ENCODE data around the gene KRTAP4-8. TPM values are rescaled to one million over a fixed set of nuclear protein-coding genes. Genes with fewer than 3 reads are reported as not detected.

Gene KRTAP4-8
- total and polyA plus RNA-seq, 2 of the 8 experiments (the other 6 are each of a cell fraction or from before 2014, with no cell fraction given), result not detected

DNA sequence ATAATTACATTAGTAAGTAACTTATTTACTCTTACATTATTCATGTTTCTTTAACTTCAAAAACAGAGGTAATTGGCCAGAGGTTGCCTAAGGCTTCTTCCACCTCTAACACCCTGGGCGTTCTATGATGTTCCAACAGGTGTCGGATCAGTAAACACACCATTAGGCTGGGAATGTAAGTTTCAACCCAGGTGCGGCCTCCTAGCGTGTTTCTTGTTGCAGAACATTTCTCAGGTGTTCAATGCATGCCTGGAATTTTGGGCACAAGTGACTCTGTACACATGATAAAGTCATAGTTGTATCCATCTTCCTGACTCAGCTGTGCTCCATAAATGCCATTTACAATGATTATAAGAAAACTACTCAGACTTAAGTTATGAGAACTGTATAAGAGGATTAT is 43.9 kb downstream of the KRTAP4-8 start:
- Histone ChIP-seq H3K23me2 (ENCODE audit: low read depth, low read length) (no peaks in the 10 kb centered on the region), H3K4me2 (ENCODE audit: insufficient read depth in 1 of 2, low read depth in 2 of 2, low read length in 2 of 2) (no peak overlapping the region), H3K4me1 (replicated peaks in 1 of 4; ENCODE audit: control insufficient read depth in 3 of 4, insufficient read depth in 4 of 4, low read length in 3 of 4) (peaks cover 0 to 2% (median 0%) of the 10 kb centered on the region in 4 experiments; a peak in 1 of 7 replicates), H2BK12ac (ENCODE audit: low read depth, low read length) (no peak overlapping the region), H3K56ac (replicated peaks; ENCODE audit: insufficient read length, low read depth, low read length) (no peak overlapping the region), H3K36me3 (ENCODE audit: control insufficient read depth in 2 of 4, insufficient read depth in 4 of 4, low read length in 3 of 4) (no peaks in the 10 kb centered on the region), H3K23ac (ENCODE audit: insufficient read length) (no peak overlapping the region), H2BK20ac (ENCODE audit: low read length) (no peak overlapping the region), H4K8ac (ENCODE audit: extremely low read depth, insufficient read depth, low read length) (no peak overlapping the region), H2BK15ac (ENCODE audit: low read length) (no peak overlapping the region), H2BK120ac (replicated peaks; ENCODE audit: low read depth, low read length) (no peak overlapping the region), H2BK5ac (ENCODE audit: low read depth, low read length) (no peak overlapping the region), H4K5ac (ENCODE audit: insufficient read length, low read depth, low read length) (no peak overlapping the region), H3K27me3 (replicated peaks in 1 of 4; ENCODE audit: control insufficient read depth in 3 of 4, extremely low read depth in 1 of 4, insufficient read depth in 3 of 4, low read length in 3 of 4) (no peaks in the 10 kb centered on the region), H4K20me1 (replicated peaks in 1 of 2; ENCODE audit: control insufficient read depth in 1 of 2, insufficient read depth in 2 of 2, low read length in 2 of 2) (no peaks in the 10 kb centered on the region), H3K9me3 (ENCODE audit: insufficient read depth in 2 of 2, low read depth in 1 of 2, low read length in 1 of 2) (0 out of 4 replicates have a peak, but pooled peaks cover 0 to 4% of the 10 kb centered on the region in 2 experiments), H2AFZ (ENCODE audit: low read length) (no peak overlapping the region), H3K18ac (ENCODE audit: extremely low read depth, low read length) (no peak overlapping the region), H3K79me1 (ENCODE audit: low read depth, low read length) (no peaks in the 10 kb centered on the region), H3K4ac (replicated peaks; ENCODE audit: insufficient read length, low read depth, low read length) (no peak overlapping the region), H3K14ac (ENCODE audit: insufficient read length) (no peak overlapping the region), H3K79me2 (ENCODE audit: control insufficient read depth in 1 of 2, insufficient read depth in 2 of 2, low read length in 2 of 2) (no peaks in the 10 kb centered on the region), H3K9ac (replicated peaks in 1 of 4; ENCODE audit: extremely low read depth in 1 of 4, low read depth in 3 of 4, low read length in 3 of 4) (no peak overlapping the region), H2AK5ac (ENCODE audit: low read depth, low read length) (no peak overlapping the region), H3K4me3 (ENCODE audit: extremely low read depth in 1 of 4, insufficient read depth in 2 of 4, low read depth in 3 of 4, low read length in 4 of 4) (no peak overlapping the region), H3K27ac (ENCODE audit: low read depth, low read length) (no peak overlapping the region), H4K91ac (replicated peaks; ENCODE audit: insufficient read length, low read length) (no peak overlapping the region)
- 93% methylated on average over 4 of the region's 4 CpGs; no CpG with 5 or more reads in 1 of the 2 experiments for WGBS, 2 experiments (ENCODE audit: extremely low coverage in 1 of 2, insufficient coverage in 1 of 2, insufficient read length in 1 of 2, insufficient replicate concordance in 2 of 2, low coverage in 1 of 2, low lambda C conversion rate in 2 of 2, missing lambda C conversion rate in 1 of 2)
- no peak for TF ChIP-seq HDAC2 (IDR thresholded peaks at IDR 0.05; ENCODE audit: borderline replicate concordance in 1 of 2, low read depth in 2 of 2, low read length in 2 of 2)
- no peak for TF ChIP-seq KDM4A (IDR thresholded peaks at IDR 0.05; ENCODE audit: low read depth, low read length, severe bottlenecking)
- TF ChIP-seq, protein P1, sequence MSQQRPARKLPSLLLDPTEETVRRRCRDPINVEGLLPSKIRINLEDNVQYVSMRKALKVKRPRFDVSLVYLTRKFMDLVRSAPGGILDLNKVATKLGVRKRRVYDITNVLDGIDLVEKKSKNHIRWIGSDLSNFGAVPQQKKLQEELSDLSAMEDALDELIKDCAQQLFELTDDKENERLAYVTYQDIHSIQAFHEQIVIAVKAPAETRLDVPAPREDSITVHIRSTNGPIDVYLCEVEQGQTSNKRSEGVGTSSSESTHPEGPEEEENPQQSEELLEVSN (IDR thresholded peaks at IDR 0.05), result no peak
- TF ChIP-seq JUND (IDR thresholded peaks at IDR 0.05; ENCODE audit: low read length), result no peak
- no peak for TF ChIP-seq POU5F1 (IDR thresholded peaks at IDR 0.05; ENCODE audit: low read depth, low read length)
- no peak for TF ChIP-seq SUZ12 (IDR thresholded peaks at IDR 0.05; ENCODE audit: low read length)
- no peak for TF ChIP-seq NRF1 (IDR thresholded peaks at IDR 0.05; ENCODE audit: low read depth, low read length)
- TF ChIP-seq JUN (IDR thresholded peaks at IDR 0.05; ENCODE audit: low read depth, low read length), result no peak
- no peak for TF ChIP-seq KDM1A (IDR thresholded peaks at IDR 0.05; ENCODE audit: borderline replicate concordance, low read length)
- no peak for TF ChIP-seq ZNF274 (IDR thresholded peaks at IDR 0.05; ENCODE audit: borderline replicate concordance, extremely low read depth, low read length)
- no peak for TF ChIP-seq FOSL1 (IDR thresholded peaks at IDR 0.05; ENCODE audit: insufficient read depth, low read depth, low read length)
- TF ChIP-seq, protein P2, sequence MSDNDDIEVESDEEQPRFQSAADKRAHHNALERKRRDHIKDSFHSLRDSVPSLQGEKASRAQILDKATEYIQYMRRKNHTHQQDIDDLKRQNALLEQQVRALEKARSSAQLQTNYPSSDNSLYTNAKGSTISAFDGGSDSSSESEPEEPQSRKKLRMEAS (IDR thresholded peaks at IDR 0.05), result no peak
- TF ChIP-seq CREB1 (IDR thresholded peaks at IDR 0.05), result no peak
- no peak for TF ChIP-seq YY1 (IDR thresholded peaks at IDR 0.05; ENCODE audit: low read depth, low read length)
- DNase-seq (ENCODE audit: low read depth in 1 of 2, low spot score in 2 of 2) (no peak), FAIRE-seq (no peak)
- ChIA-PET CTCF (ENCODE audit: partially characterized antibody) (no interaction called here), POLR2A (ENCODE audit: partially characterized antibody) (no interaction called here)
